ENCODE measurements around the gene COL11A1.

The COL11A1 gene

GRCh38 chr1:102837551-102837950 lies 270.8 kb downstream of the COL11A1 start:
- Histone ChIP-seq H3K36me3 (ENCODE audit: control insufficient read depth in 2 of 2, insufficient read depth in 1 of 2, low read length in 2 of 2) (no peaks in the 10 kb centered on the region), H3K9me3 (ENCODE audit: control insufficient read depth, insufficient read depth, low read depth, low read length) (no peaks in the 10 kb centered on the region), H3K4me1 (ENCODE audit: control insufficient read depth, insufficient read depth, low read length) (no peaks in the 10 kb centered on the region), H3K4me3 (ENCODE audit: low read depth, low read length) (no peak overlapping the region), H3K27ac (ENCODE audit: extremely low read depth, low read depth, low read length) (no peak overlapping the region)
- TF ChIP-seq ZNF248 (tag by site-specific recombination; IDR thresholded peaks at IDR 0.05), result no peak
- no peak for TF ChIP-seq ZNF202 (tag by site-specific recombination; IDR thresholded peaks at IDR 0.05; ENCODE audit: borderline replicate concordance)
- TF ChIP-seq ZNF626 (tag by site-specific recombination; IDR thresholded peaks at IDR 0.05), result no peak
- TF ChIP-seq TRIM28 (IDR thresholded peaks at IDR 0.05; ENCODE audit: borderline replicate concordance, low read length), result no peak
- TF ChIP-seq OVOL3 (tag by site-specific recombination; IDR thresholded peaks at IDR 0.05), result no peak
- TF ChIP-seq GLI2 (tag by site-specific recombination; IDR thresholded peaks at IDR 0.05; ENCODE audit: borderline replicate concordance, low read depth), result no peak
- TF ChIP-seq KLF1 (tag by site-specific recombination; IDR thresholded peaks at IDR 0.05), result no peak
- TF ChIP-seq ZFP3 (tag by site-specific recombination; IDR thresholded peaks at IDR 0.05; ENCODE audit: low read depth), result no peak
- TF ChIP-seq ZBTB49 (tag by site-specific recombination; IDR thresholded peaks at IDR 0.05; ENCODE audit: low read depth), result no peak
- TF ChIP-seq ZNF677 (tag by site-specific recombination; IDR thresholded peaks at IDR 0.05), result no peak
- TF ChIP-seq ZNF391 (tag by site-specific recombination; IDR thresholded peaks at IDR 0.05; ENCODE audit: borderline replicate concordance, low read depth), result no peak
- TF ChIP-seq ZNF621 (tag by site-specific recombination; IDR thresholded peaks at IDR 0.05), result no peak
- ChIA-PET POLR2A (no interaction called here), CTCF (no interaction called here)

GRCh38 chr1:102836991-102837390 lies 271.3 kb downstream of the COL11A1 start:
- POLR2A ChIA-PET, result no interaction called here
- Histone ChIP-seq H3K4me1 (ENCODE audit: control insufficient read depth, insufficient read depth, low read length) (no peaks in the 10 kb centered on the region), H3K27ac (ENCODE audit: extremely low read depth, low read depth, low read length) (no peak overlapping the region), H3K36me3 (ENCODE audit: control insufficient read depth in 2 of 2, insufficient read depth in 1 of 2, low read length in 2 of 2) (no peaks in the 10 kb centered on the region), H3K9me3 (ENCODE audit: control insufficient read depth, insufficient read depth, low read depth, low read length) (no peaks in the 10 kb centered on the region), H3K4me3 (ENCODE audit: low read depth, low read length) (no peak overlapping the region)
- CTCF ChIA-PET, result no interaction called here
- TF ChIP-seq ZNF132 (tag by site-specific recombination; IDR thresholded peaks at IDR 0.05; ENCODE audit: borderline replicate concordance) (no peak), ZNF792 (tag by site-specific recombination; IDR thresholded peaks at IDR 0.05) (no peak), BCL6B (tag by site-specific recombination; IDR thresholded peaks at IDR 0.05) (no peak), ZIC2 (tag by site-specific recombination; IDR thresholded peaks at IDR 0.05) (no peak), ZNF324 (tag by site-specific recombination; IDR thresholded peaks at IDR 0.05) (no peak), ZNF488 (tag by site-specific recombination; IDR thresholded peaks at IDR 0.05) (no peak), ZNF623 (tag by site-specific recombination; IDR thresholded peaks at IDR 0.05) (no peak), ZBTB6 (tag by site-specific recombination; IDR thresholded peaks at IDR 0.05) (no peak), PATZ1 (tag by site-specific recombination; IDR thresholded peaks at IDR 0.05) (no peak), GLIS2 (tag by site-specific recombination; IDR thresholded peaks at IDR 0.05) (no peak), ZNF175 (tag by site-specific recombination; IDR thresholded peaks at IDR 0.05) (no peak), ZBTB11 (tag by site-specific recombination; conservative IDR thresholded peaks at IDR 0.05; ENCODE audit: low read depth) (no peak), ZNF140 (tag by site-specific recombination; IDR thresholded peaks at IDR 0.05) (no peak), ZNF394 (tag by site-specific recombination; IDR thresholded peaks at IDR 0.05; ENCODE audit: borderline replicate concordance) (no peak)
